GM18498 (cell line): ENCODE data around the gene SLC35G1.

Experiments used
- ATAC-seq: cut with Tn5 transposase; IDR thresholded peaks from one replicate; pipeline ENCODE4 v1.9.1; 2021; ENCODE audit warnings: mild to moderate bottlenecking, moderate library complexity; ENCODE audit not compliant: unreplicated experiment

Gene SLC35G1

DNA sequence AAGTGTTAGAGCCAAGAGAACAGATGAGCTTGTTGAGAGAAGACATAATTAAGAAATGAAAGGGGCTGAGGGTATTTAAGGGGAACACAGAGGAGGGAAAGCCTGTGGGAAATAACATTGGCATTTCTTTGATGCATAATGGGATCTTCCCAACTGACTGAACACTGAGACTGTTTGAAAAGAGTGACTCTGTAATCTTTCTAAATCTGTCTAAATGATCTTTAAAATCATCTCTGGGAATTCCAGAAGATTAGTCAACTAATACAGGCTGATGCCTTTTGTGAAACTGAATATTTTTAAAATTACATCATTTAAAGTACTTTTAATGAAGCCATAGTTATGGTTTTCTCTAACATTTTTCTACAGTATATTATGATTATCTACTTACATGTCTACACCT is 17.4 kb upstream of the SLC35G1 start:
- no peak for ATAC-seq

DNA sequence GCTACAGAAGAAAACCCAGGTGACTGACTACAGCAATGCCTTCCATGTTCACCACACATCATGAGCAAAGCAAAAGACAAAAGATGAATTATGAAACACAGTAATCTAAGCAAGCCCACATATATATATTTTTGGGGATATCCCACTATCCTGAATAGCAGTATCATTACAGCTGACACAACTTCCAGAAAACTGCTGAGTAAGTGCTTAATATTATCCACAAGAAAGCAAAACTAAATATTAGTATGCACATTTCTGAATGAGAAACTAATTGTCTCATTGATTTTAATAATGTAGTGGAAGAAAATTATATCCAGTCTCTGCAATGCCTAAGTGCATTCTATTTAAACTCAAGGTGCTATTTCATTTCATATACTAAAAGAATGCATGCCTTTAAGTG is 14.5 kb upstream of the SLC35G1 start:
- no peak for ATAC-seq

DNA sequence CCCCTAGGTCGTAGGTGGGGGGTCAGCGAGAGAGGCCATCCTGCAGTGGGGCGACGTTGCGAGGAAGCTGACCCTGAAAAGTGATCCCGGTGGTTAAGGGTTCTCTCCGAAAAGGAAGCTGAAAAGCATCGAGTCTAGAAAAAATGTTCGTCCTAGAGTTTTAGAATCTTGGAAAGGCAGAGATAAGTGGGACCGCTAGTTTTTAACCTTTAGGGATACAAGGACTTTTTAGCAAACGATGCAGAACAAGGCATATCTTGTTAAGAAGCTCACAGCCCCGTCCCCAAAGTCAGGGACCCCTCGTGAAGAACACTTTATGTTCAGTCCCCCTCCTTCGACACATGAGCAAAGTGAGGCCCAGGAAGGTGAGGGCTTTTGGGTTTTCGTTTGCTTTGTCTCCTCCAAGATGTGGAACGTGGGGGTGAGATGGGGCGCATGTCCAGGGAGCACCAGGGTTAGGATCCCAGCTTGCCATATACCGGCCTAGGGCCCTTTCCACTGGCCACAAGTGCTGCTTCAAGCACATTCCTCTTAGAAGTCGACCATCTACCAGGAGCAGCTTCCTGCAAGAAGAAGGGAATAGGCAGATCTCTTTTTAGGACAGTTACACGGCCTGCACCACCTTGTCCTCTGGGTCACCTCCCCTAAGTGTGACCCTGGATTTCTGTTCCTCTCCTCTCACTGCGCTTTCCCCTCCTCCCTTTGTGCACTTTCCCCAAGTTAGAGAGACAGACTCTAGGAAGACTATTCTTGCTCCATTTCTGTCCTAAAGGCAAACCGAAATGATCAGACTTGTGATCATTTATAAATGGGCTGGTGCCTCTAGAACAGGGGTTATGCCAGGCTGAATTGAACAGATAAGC is 969 bp downstream of the SLC35G1 start:
- ATAC-seq, result no peak

- ATAC-seq, result no peak
Observed at GRCh38 chr10:93897070-93897780, 3.4 kb downstream of the SLC35G1 start.

GRCh38 chr10:93899109-93899508 is 5.3 kb downstream of the SLC35G1 start:
- no peak for ATAC-seq

GRCh38 chr10:93903051-93903450 is 9.3 kb downstream of the SLC35G1 start:
- no peak for ATAC-seq

- no peak for ATAC-seq
Observed at GRCh38 chr10:93904901-93905300, 11.1 kb downstream of the SLC35G1 start.

GRCh38 chr10:93907059-93907458 is 13.3 kb downstream of the SLC35G1 start:
- ATAC-seq, result no peak

DNA sequence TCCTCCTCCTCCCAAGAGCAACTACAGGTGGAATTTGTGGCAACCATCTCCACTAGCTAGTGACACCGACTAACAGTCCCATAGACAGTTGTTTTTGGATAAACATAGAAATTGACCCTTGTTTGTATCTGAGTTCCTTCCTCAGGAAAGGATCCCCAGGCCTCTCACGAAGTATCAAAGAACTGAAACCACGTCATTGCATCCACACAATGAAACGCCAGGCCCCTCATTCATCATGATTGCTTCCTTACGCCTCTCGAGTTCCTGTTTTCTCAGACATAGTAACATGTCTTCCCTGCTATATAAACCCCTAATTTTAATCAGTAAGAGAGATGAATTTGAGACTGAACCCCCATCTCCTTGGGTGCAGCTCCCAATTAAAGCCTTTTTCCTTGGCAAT is 18.1 kb downstream of the SLC35G1 start:
- ATAC-seq, result no peak

GRCh38 chr10:93912444-93912843 is 18.7 kb downstream of the SLC35G1 start:
- no peak for ATAC-seq

- no peak for ATAC-seq
Observed at GRCh38 chr10:93913706-93914105, 19.9 kb downstream of the SLC35G1 start.

DNA sequence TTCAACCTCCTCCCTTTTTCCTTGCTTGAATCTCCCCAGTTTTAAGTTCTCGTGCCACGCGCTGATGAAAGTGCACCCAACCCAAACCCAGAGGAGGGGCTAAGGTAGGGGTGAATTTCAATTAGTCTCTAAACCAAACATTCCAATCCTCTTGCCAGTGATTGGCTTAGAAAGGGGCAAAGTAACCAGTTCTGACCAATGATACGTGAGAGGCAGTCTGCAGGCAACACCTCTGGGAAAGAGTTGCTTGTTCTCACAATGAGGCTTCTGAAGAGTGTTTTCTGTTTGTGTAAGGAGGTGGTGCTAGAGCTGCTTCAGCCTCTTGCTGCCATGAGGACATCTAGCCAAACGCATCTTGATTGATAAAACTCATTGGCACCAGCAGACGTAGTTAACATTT is 21.8 kb downstream of the SLC35G1 start:
- ATAC-seq, result no peak

GRCh38 chr10:93916257-93917063 is 22.7 kb downstream of the SLC35G1 start:
- no peak for ATAC-seq

DNA sequence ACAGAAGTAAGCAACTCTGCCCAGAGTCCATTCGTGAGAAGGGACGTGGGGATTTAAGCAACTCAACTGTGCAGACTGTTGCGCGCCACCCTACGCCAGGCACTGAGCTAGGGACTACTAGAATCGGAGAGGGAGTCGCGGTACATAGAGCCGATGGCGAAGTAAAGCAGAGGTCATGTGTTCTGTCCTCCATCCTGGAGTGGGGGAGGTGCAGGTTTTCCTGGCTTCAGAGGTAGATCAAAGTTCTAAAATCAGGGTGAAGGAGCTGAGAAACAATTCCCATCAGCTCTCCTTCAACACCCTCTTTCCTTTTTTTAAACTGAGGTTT is 23.2 kb downstream of the SLC35G1 start:
- ATAC-seq, result no peak

GRCh38 chr10:93917821-93918220 is 24.0 kb downstream of the SLC35G1 start:
- ATAC-seq, result no peak

- no peak for ATAC-seq
Observed at GRCh38 chr10:93921338-93921737, 27.6 kb downstream of the SLC35G1 start.

DNA sequence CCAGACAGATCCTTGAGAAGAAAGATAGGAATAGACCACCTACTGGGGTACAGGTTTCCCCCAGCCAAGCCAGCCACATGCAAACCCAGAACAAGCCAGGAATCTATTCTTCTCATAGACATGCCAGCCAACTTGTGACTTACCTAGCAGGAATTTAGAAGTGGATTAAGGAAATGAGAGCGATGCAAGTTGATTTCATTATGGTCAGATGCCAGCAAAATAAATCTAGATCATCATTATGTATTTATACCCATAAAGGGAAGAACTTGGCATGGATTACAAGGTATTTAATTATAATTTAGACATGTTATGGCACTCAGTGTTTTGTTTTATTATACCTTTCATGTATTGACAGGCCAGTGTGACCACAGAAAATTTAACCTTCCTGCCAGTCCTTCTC is 32.8 kb downstream of the SLC35G1 start:
- ATAC-seq, result no peak

DNA sequence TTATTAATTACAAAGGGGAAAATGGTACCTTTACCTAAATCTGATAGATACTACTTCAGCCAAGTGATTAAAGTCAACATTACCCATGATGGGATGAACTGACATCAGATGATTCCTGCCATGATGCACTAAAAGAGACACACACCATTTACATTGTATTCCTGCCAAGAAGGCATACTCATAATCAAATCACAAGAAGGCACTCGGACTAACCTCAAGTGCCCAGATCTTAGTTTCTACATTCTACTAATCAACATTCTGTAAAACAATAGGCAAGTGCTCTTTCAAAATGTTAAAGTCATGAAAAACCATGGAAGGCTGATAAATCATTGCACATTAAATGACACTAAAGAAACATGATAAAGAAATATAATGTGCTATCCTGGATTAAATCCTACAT is 44.4 kb downstream of the SLC35G1 start:
- ATAC-seq, result no peak

DNA sequence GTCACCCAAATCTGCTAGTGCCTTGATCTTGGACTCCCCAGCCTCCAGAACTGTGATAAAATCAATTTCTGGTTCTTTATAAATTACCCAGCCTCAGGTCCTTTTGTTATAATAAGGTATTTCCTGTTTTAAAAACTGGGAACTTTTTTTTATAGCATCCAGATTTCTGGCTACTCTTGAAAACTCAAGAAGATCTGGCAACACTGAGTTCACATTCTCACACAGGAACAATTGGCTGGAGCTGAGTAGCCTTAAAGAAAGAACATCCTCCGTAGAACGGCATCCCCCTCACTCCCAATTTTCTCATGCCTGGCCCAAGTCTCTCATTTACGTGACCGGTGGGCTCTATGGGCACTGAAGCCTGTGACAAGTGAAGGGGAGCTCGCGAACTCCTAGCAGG is 47.1 kb downstream of the SLC35G1 start:
- ATAC-seq, result no peak

GRCh38 chr10:93941606-93942005 is 47.8 kb downstream of the SLC35G1 start:
- ATAC-seq, result no peak

- ATAC-seq, result no peak
Observed at GRCh38 chr10:93945819-93946218, 52.0 kb downstream of the SLC35G1 start.

DNA sequence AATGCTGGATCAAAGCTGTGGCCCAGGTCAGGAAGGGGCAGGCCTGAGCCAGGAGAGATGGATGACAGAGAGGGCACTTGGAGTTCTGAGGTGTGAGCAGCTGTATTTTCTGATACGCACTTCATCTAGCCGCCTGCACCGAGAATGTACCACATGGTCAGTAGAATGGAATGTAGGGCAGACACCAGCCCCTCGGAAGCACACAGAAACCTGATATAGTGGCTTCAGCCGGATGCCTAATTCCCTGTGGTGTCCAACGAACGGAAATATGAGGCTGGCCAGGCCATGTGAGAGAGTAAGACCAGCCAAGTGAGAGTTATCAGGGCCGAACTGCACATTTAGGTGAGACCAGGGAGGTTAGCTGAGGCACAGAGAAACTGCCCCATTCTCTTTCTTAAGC is 53.3 kb downstream of the SLC35G1 start:
- ATAC-seq, result no peak
